Effector memory CD8-positive, alpha-beta T cell (primary cell): ENCODE measurements around the gene OR6C6.
"Not testable (repeated sequence)": the region's sequence is repeated elsewhere in the genome, so short reads cannot be mapped to it uniquely, and the experiment has no call there.

Source experiments
- ATAC-seq: fragments of 150-1000 bp; cut with Tn5 transposase; replicated peaks from 2 replicates; pipeline ENCODE4 v1.10.0; 2021; ENCODE audit warnings: mild to moderate bottlenecking, moderate library complexity
- DNase-seq, 3 experiments: peaks; one replicate each; pipeline ENCODE4 v3.0.0; 2021
- H3K27ac Mint-ChIP-seq, 2 donors: one replicate each; pipeline ENCODE4 v1.8.0; 2022; ENCODE audit warnings: mild to moderate bottlenecking in 2 of 2, mixed read lengths in 2 of 2, moderate library complexity in 2 of 2
- H3K27me3 Mint-ChIP-seq, 2 donors: one replicate each; pipeline ENCODE4 v1.8.0; 2022; ENCODE audit warnings: mixed read lengths in 2 of 2
- H3K36me3 Mint-ChIP-seq: one replicate; pipeline ENCODE4 v1.8.0; 2022; ENCODE audit warnings: mild to moderate bottlenecking, moderate library complexity, mixed read lengths; ENCODE audit not compliant: insufficient read depth
- H3K4me1 Mint-ChIP-seq, 2 donors: one replicate each; pipeline ENCODE4 v1.8.0; 2022; ENCODE audit warnings: low read depth in 2 of 2, mixed read lengths in 2 of 2
- H3K4me3 Mint-ChIP-seq, 2 donors: one replicate each; pipeline ENCODE4 v1.8.0; 2022; ENCODE audit warnings: mild to moderate bottlenecking in 2 of 2, mixed read lengths in 2 of 2, moderate library complexity in 2 of 2
- H3K9me3 Mint-ChIP-seq, 2 donors: one replicate each; pipeline ENCODE4 v1.8.0; 2022; ENCODE audit warnings: mixed read lengths in 2 of 2
- total RNA-seq, 9 experiments: gene quantifications; one replicate each; lab custom pipeline; 2026; lab: John Stamatoyannopoulos, UW

The OR6C6 gene
- total RNA-seq = 0 to 0.07 (median 0) reads per million in 9 experiments

DNA sequence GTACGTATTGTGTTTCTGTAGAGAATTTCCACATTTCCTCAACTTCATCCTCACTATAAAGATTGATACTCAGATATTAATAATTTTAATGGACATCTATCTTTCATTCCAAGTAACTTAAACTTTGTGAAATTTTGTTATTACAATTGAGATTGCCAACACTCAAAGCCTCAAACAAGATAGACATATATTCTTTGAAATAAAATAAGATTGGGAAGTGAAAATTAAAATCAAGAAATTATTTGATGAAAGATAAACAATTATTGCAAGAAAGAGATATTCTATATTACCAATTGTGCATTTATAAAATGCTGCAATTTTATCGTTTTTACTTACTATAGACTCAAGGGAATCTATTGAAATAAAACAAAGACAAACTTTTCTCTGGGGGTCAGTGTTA lies at the start of gene OR6C6:
TSS of gene OR6C6 (minus strand) at position 101 of the 400 bp plus-strand sequence. CDS start 1,337 bp downstream, outside the sequence.
- DNase-seq (no peak), ATAC-seq (no peak)
- Mint-ChIP-seq H3K9me3 (no peaks in the 10 kb centered on the region), H3K4me3 (no peak within 1 kb of the TSS), H3K36me3 (no peaks in the 10 kb centered on the region), H3K27me3 (peaks cover 28% of the 10 kb centered on the region in 2 donors), H3K27ac (no peak within 1 kb of the TSS), H3K4me1 (no peaks in the 10 kb centered on the region)

DNA sequence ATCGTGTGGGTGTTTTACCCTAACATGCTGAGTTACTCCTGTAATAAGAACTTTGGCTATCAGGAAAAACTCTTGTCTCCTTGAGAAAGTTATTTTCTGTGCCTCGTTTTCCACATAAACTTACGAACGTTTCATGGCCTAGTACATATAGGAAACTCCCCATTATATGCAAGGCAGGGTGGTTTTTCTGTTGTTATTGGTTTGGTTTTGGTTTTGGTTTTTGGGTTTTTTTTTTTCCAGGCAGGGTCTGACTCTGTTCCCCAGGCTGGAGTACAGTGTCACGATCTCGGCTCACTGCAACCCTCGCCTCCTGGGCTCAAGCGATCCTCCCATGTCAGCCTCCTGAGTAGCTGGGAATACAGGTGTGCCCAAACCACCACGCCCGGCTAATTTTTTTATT lies 39.6 kb upstream of the OR6C6 start:
- no peak for ATAC-seq
- no peaks in the 10 kb centered on the region for H3K36me3 Mint-ChIP-seq
- H3K9me3 Mint-ChIP-seq = no peaks in the 10 kb centered on the region
- no peak overlapping the region for H3K4me3 Mint-ChIP-seq
- H3K27me3 Mint-ChIP-seq = peaks cover 29 to 44% of the 10 kb centered on the region in 2 donors
- H3K27ac Mint-ChIP-seq = no peak overlapping the region
- no peaks in the 10 kb centered on the region for H3K4me1 Mint-ChIP-seq
- DNase-seq = no peak

DNA sequence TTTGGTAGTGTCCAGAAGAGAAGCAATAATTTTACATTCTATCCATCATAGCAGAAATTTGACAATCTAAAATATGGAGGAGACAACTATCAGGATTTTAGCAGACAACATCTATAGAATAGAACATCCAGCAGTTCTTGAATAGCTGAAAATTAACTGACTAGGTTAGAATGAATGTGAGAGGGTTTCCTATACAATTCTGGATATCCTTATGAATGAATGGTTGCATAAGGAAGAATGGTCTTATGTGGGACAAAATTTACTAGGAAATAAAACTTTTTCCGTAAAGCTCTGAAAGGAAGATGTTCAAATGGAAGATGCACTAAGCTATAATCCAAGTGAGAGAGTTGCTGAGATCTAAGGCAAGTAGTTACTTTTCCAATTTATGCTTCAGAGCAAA lies 34.1 kb upstream of the OR6C6 start, which contains the start of gene OR6C3:
TSS of gene OR6C3 (plus strand) at position 301 of the 400 bp plus-strand sequence. CDS start 955 bp downstream, outside the sequence.
- no peaks in the 10 kb centered on the region for H3K4me1 Mint-ChIP-seq
- peaks cover 3 to 39% of the 10 kb centered on the region in 2 donors for H3K27me3 Mint-ChIP-seq
- no peak for DNase-seq
- no peaks in the 10 kb centered on the region for H3K36me3 Mint-ChIP-seq
- H3K9me3 Mint-ChIP-seq = no peaks in the 10 kb centered on the region
- no peak within 1 kb of the TSS for H3K4me3 Mint-ChIP-seq
- no peak within 1 kb of the TSS for H3K27ac Mint-ChIP-seq
- no peak for ATAC-seq

DNA sequence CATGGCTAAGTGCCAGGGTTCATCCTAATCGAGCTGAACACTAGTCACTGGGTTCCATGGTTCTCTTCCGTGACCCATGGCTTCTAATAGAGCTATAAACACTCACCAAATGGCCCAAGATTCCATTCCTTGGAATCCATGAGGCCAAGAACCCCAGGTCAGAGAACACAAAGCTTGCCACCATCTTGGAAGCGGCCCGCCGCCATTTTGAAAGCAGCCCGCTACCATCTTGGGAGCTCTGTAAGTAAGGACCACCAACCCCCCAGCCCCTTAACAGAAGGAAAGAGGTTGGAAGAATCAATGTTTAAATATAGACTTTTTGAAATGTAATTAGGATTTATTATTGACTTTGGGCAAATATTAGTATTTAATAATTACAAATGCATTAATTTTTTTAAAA lies 29.4 kb upstream of the OR6C6 start:
- not testable (repeated sequence) for H3K4me3 Mint-ChIP-seq, H3K27ac Mint-ChIP-seq, H3K4me1 Mint-ChIP-seq, DNase-seq, ATAC-seq, H3K9me3 Mint-ChIP-seq, H3K36me3 Mint-ChIP-seq
- H3K27me3 Mint-ChIP-seq = peaks cover 13 to 41% of the 10 kb centered on the region in 2 donors

DNA sequence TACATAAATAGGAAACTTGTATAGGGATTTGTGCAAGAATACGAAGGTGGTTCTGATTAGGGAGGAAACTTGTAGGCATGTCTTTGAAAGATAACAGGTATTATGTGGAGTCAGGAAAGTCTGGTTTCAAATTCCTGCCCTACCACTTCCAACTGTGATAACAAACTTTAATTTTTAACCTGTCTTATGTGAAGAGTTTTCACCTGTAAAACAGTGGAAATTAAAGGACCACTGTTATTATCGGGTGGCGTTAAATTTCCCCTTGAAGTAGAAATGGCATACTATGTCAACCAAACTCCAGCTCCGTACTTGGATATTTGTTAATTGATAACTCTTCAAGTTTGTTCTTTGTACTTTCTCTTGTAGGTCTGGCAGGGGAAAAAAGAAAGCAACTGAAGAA lies 23.8 kb upstream of the OR6C6 start:
- H3K4me3 Mint-ChIP-seq = no peak overlapping the region
- DNase-seq = no peak
- H3K27me3 Mint-ChIP-seq = peaks cover 17 to 34% of the 10 kb centered on the region in 2 donors
- H3K9me3 Mint-ChIP-seq = no peaks in the 10 kb centered on the region
- H3K4me1 Mint-ChIP-seq = no peaks in the 10 kb centered on the region
- no peaks in the 10 kb centered on the region for H3K36me3 Mint-ChIP-seq
- ATAC-seq = no peak
- no peak overlapping the region for H3K27ac Mint-ChIP-seq

DNA sequence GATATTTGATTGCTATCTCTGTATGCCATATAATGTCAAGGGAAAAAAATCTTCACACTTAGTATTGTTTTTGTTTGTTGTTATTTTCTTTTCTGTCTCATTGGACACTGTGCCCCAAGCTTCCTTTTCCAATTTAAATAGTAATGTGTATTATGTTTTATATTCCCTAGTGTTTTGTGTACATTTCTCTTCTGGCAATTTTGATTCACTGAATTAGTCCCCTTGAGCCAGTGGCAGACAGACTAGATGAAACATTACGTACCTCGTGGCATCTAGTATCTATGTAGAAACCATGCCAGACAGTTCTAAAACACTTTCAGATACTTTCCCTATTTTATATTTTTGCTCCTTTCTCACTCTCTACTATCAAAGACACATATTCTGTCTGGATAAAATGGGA lies 17.7 kb upstream of the OR6C6 start, which contains the start of gene OR6C1:
TSS of gene OR6C1 (plus strand) at position 301 of the 400 bp plus-strand sequence. CDS start 6,257 bp downstream, outside the sequence.
- H3K4me3 Mint-ChIP-seq = no peak within 1 kb of the TSS
- no peaks in the 10 kb centered on the region for H3K36me3 Mint-ChIP-seq
- no peak within 1 kb of the TSS for H3K27ac Mint-ChIP-seq
- H3K27me3 Mint-ChIP-seq = peaks cover 8 to 24% of the 10 kb centered on the region in 2 donors
- no peaks in the 10 kb centered on the region for H3K9me3 Mint-ChIP-seq
- ATAC-seq (no peak), DNase-seq (no peak)
- no peaks in the 10 kb centered on the region for H3K4me1 Mint-ChIP-seq

DNA sequence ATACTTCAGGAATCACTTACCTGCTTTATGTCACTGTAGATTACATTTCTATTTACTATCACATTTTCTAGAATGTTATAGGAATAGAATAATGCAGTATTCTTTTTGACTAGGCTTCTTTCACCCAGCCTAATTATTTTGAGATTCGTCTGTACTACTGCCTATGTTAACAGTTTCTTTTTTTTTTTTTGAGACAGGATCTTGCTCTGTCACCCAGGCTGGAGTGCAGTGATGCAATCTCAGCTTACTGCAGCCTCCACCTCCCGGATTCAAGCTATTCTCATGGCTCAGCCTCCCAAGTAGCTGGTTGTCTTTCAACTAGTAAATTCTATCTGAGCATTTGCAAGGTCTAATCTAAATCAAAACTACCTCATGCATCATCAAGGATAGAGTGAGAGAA lies 6.4 kb downstream of the OR6C6 start:
- Mint-ChIP-seq H3K9me3 (no peaks in the 10 kb centered on the region), H3K27me3 (peaks cover 37 to 42% of the 10 kb centered on the region in 2 donors), H3K36me3 (no peaks in the 10 kb centered on the region), H3K27ac (no peak overlapping the region), H3K4me3 (no peak overlapping the region), H3K4me1 (no peaks in the 10 kb centered on the region)
- DNase-seq (no peak), ATAC-seq (no peak)

DNA sequence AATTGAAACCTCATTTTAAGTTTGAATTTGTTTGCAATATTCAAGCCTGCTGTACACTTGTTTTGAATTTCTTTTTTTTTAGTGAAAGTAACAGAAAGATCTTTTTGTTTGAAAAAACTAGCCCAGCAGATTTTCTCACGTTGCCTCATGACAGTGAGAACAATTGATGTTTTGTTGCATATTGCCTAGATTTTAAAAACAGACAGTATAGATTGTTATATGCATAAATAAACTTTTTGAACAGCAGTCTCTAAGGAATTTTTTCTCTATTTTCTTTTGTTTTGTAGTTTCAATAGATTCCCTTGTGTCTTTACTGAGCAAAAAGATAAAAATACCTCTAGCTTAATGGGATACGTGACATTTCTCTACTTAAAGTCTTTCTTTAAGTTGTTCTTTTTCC lies 15.4 kb downstream of the OR6C6 start:
- no peak overlapping the region for H3K27ac Mint-ChIP-seq
- no peak for ATAC-seq
- no peaks in the 10 kb centered on the region for H3K4me1 Mint-ChIP-seq
- peaks cover 22 to 39% of the 10 kb centered on the region in 2 donors for H3K27me3 Mint-ChIP-seq
- no peak overlapping the region for H3K4me3 Mint-ChIP-seq
- H3K36me3 Mint-ChIP-seq = no peaks in the 10 kb centered on the region
- no peaks in the 10 kb centered on the region for H3K9me3 Mint-ChIP-seq
- no peak for DNase-seq

DNA sequence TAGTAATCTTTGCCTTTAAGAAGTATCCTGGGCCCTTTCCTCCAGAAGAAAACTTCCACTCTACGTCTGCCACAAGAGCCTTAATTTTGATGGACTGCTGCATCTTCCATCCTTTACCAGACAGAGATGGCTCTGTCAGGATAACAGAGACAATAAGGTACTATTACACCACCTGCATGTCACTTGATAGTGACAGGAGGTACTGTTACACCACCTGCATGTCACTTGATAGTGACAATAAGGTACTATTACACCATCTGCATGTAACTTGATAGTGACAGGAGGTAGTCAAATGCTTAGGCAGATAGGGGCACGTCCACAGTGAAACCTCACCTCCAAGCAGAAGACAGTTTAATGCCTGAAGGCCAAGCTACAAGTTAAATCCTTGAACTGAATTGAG lies 38.1 kb downstream of the OR6C6 start:
- ATAC-seq (no peak), DNase-seq (no peak)
- no peaks in the 10 kb centered on the region for H3K4me1 Mint-ChIP-seq
- no peaks in the 10 kb centered on the region for H3K9me3 Mint-ChIP-seq
- no peak overlapping the region for H3K27ac Mint-ChIP-seq
- no peak overlapping the region for H3K4me3 Mint-ChIP-seq
- H3K36me3 Mint-ChIP-seq = no peaks in the 10 kb centered on the region
- peaks cover 14 to 30% of the 10 kb centered on the region in 2 donors for H3K27me3 Mint-ChIP-seq

DNA sequence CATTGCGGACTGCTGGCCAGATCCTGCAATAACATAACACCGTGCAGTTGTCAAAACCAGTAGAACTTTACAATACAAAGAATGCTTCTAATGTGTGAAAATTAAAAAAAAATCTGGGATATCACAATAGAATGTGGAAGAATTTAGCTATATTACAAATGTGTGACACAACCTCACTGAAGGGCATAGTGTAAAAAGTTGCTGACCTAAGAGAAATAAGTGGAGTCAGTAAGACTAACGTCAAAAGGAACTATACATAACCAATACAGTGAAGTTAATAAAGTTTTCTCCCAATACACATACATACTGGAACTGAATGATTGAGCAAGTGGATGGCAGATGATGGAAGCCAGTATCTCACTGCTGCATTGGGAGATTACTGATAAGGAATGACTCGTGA lies 39.5 kb downstream of the OR6C6 start:
- no peak for ATAC-seq
- H3K36me3 Mint-ChIP-seq = no peaks in the 10 kb centered on the region
- H3K4me3 Mint-ChIP-seq = no peak overlapping the region
- H3K4me1 Mint-ChIP-seq = no peaks in the 10 kb centered on the region
- no peak for DNase-seq
- H3K27ac Mint-ChIP-seq = no peak overlapping the region
- peaks cover 14 to 32% of the 10 kb centered on the region in 2 donors for H3K27me3 Mint-ChIP-seq
- H3K9me3 Mint-ChIP-seq = no peaks in the 10 kb centered on the region

DNA sequence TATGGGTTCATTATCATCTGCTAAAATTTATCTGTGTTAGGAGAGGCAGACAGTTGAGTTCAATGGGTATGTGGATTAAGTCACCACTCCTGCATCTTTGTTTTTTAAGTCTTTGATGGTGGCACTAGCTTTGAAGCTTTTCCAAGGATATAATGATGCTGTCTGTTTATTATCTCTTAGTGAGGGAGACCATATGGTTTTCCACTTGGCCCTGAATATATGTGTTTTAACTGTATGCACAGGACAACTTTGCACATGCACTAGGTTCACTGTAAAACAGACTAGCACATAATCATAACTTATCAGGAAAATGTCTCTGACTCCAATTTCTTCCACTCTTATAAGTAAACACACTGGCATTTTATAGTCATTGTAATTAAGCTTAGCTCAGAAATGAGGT lies 43.1 kb downstream of the OR6C6 start:
- no peaks in the 10 kb centered on the region for H3K36me3 Mint-ChIP-seq
- H3K4me1 Mint-ChIP-seq = no peaks in the 10 kb centered on the region
- H3K9me3 Mint-ChIP-seq = no peaks in the 10 kb centered on the region
- no peak for DNase-seq
- H3K27ac Mint-ChIP-seq = no peak overlapping the region
- H3K4me3 Mint-ChIP-seq = no peak overlapping the region
- H3K27me3 Mint-ChIP-seq = peaks cover 23 to 46% of the 10 kb centered on the region in 2 donors
- ATAC-seq = no peak

DNA sequence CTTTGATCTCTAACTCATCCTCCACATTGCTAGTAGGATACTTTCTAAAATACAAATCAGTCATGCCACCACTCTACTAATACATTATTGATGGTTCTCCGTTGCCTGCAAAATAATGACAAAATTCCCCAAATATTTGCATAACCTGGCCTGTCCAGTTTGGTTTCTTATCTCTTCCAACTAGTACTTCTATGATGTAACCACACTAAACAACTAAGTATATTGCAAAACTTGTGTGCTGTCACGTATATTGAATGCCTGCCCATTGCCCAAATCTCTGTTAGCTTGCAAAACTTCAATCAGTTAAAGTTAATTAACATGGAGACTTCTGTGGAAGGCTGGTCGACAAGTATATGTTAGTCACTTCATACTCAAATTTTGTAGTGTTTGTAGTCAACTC lies 45.4 kb downstream of the OR6C6 start:
- DNase-seq (no peak), ATAC-seq (no peak)
- Mint-ChIP-seq H3K4me3 (no peak overlapping the region), H3K9me3 (no peaks in the 10 kb centered on the region), H3K27me3 (peaks cover 35 to 50% of the 10 kb centered on the region in 2 donors), H3K4me1 (no peaks in the 10 kb centered on the region), H3K27ac (no peak overlapping the region), H3K36me3 (no peaks in the 10 kb centered on the region)

DNA sequence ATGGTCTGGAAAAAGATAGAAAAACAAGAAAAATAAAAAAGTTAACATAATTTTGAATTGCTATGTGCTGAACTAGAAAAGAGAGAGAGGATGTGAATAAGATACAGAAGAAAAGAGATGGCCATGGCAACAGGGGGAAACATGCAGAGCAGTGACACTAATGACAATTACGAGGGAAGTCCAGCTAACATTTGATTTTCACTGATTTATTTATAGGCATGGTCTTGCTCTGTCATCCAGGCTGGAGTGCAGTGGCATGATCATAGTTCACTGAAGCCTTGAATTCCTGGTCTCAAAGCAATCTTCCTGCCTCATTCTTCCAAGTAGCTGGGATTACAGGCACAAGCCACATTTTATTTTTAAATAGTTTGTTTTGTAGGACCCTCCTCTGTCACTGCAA lies 50.2 kb downstream of the OR6C6 start:
- Mint-ChIP-seq H3K4me1 (no peaks in the 10 kb centered on the region), H3K27ac (no peak overlapping the region), H3K4me3 (no peak overlapping the region), H3K36me3 (no peaks in the 10 kb centered on the region), H3K27me3 (peaks cover 31 to 49% of the 10 kb centered on the region in 2 donors), H3K9me3 (no peaks in the 10 kb centered on the region)
- ATAC-seq = no peak
- DNase-seq = no peak

DNA sequence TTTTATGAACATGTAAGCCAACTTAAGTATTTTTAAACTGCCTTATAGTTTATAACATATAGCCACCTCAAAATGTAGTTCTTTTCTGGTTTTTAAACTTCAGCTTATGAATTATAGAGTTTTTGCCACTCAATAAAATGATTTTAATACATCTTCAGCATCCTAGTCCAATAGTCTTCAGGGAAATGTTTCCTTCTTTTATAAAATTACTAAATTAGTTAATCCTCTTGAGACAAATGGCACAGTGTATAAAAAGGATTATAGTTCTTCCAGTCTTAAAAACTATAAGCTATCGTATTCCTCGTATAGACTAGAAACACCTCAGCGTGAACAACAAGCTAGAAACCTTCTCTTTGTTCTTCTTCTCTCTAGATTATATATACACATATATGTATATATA lies 52.1 kb downstream of the OR6C6 start, which contains the start of gene OR6C74:
TSS of gene OR6C74 (plus strand) at position 301 of the 400 bp plus-strand sequence. CDS start 2,679 bp downstream, outside the sequence.
- Mint-ChIP-seq H3K4me1 (no peaks in the 10 kb centered on the region), H3K9me3 (no peaks in the 10 kb centered on the region), H3K27ac (no peak within 1 kb of the TSS), H3K27me3 (peaks cover 31 to 43% of the 10 kb centered on the region in 2 donors), H3K36me3 (no peaks in the 10 kb centered on the region), H3K4me3 (no peak within 1 kb of the TSS)
- no peak for ATAC-seq
- no peak for DNase-seq
